ENCODE data around the gene CLCN4. TPM values are rescaled to one million over a fixed set of nuclear protein-coding genes. Genes with fewer than 3 reads are reported as not detected.

The CLCN4 gene
- total and polyA plus RNA-seq, 10 of the 15 experiments (the other 5 are each of a cell fraction or from before 2014, with no cell fraction given): 0.90 to 6.9 (median 2.9) TPM

GRCh38 chrX:10280071-10280470 lies 123.3 kb downstream of the CLCN4 start:
- ChIA-PET SMC1A (ENCODE audit: uncharacterized antibody, unreplicated experiment) (interaction anchor here (0.7 to 2.1 kb wide), 2 partner anchors 11 to 45 kb away, joined by 4 to 5 read pairs; no protein-coding TSS in a partner anchor), POLR2A (interaction anchor here (0.7 kb wide), 1 partner anchor 1406 kb away, joined by 4 read pairs; no protein-coding TSS in a partner anchor), RAD21 (ENCODE audit: unreplicated experiment) (interaction anchor here (0.9 kb wide), 1 partner anchor 90 kb away, joined by 3 read pairs; no protein-coding TSS in a partner anchor), CTCF (interaction anchor here (0.7 kb wide), 1 partner anchor 9 kb away, joined by 3 read pairs; no protein-coding TSS in a partner anchor)
- no peak overlapping the region for H2AFZ ChIP-seq (ENCODE audit: control insufficient read depth, low read depth, low read length)
- intact Hi-C loops (cut with micrococcal nuclease; ENCODE audit: unreplicated experiment): no loop called here
- H3K9ac ChIP-seq (ENCODE audit: control insufficient read depth, insufficient read depth, low read length): no peak overlapping the region
- BruUV-seq (replicated peaks): no TSS peak
- no peaks in the 10 kb centered on the region for H3K9me3 ChIP-seq (replicated peaks; ENCODE audit: control insufficient read depth, insufficient read depth, low read length)
- WGBS (ENCODE audit: insufficient coverage, insufficient replicate concordance, low lambda C conversion rate, missing lambda C conversion rate): 0% methylated on average over 2 of the region's 2 CpGs
- H3K79me2 ChIP-seq (ENCODE audit: control insufficient read depth, insufficient read depth, low read length): no peaks in the 10 kb centered on the region
- no peaks in the 10 kb centered on the region for H3K36me3 ChIP-seq (ENCODE audit: control insufficient read depth in 2 of 2, insufficient read depth in 2 of 2, low read length in 1 of 2)
- H4K20me1 ChIP-seq (ENCODE audit: control insufficient read depth, insufficient read depth): no peaks in the 10 kb centered on the region
- no peaks in the 10 kb centered on the region; a peak in 1 of 4 replicates for H3K27me3 ChIP-seq (replicated peaks in 1 of 2; ENCODE audit: control insufficient read depth in 2 of 2, insufficient read depth in 2 of 2, low read length in 1 of 2)
- H3K4me3 ChIP-seq: no peak overlapping the region
- no peaks in the 10 kb centered on the region for H3K4me1 ChIP-seq (ENCODE audit: control insufficient read depth, insufficient read depth, low read length)
- in situ Hi-C loops (cut with MboI): no loop called here
- no peak for FAIRE-seq
- no peak for DNase-seq (ENCODE audit: low read depth, low spot score)
- TF ChIP-seq IRF4 (IDR thresholded peaks at IDR 0.05; ENCODE audit: low read depth, low read length) (no peak), KLF5 (IDR thresholded peaks at IDR 0.05; ENCODE audit: partially characterized antibody) (no peak), MTA3 (IDR thresholded peaks at IDR 0.05; ENCODE audit: borderline replicate concordance, low read length) (no peak), CBX3 (IDR thresholded peaks at IDR 0.05; ENCODE audit: borderline replicate concordance, low read depth) (no peak), CTCF (IDR thresholded peaks at IDR 0.05 in 2 of 3, conservative IDR thresholded peaks at IDR 0.05 in 1 of 3; ENCODE audit: control insufficient read depth in 2 of 3, extremely low read depth in 1 of 3, insufficient read depth in 1 of 3, low read depth in 3 of 3, low read length in 3 of 3) (no peak), MLLT1 (IDR thresholded peaks at IDR 0.05) (no peak), BRCA1 (IDR thresholded peaks at IDR 0.05; ENCODE audit: low read depth, low read length) (no peak), FOXM1 (IDR thresholded peaks at IDR 0.05; ENCODE audit: low read depth, low read length) (no peak), PML (IDR thresholded peaks at IDR 0.05; ENCODE audit: low read length) (no peak), ZNF622 (IDR thresholded peaks at IDR 0.05) (no peak), NRF1 (conservative IDR thresholded peaks at IDR 0.05; ENCODE audit: low read depth, low read length) (no peak), RFX5 (IDR thresholded peaks at IDR 0.05; ENCODE audit: low read depth, low read length) (no peak), BCL3 (IDR thresholded peaks at IDR 0.05; ENCODE audit: borderline replicate concordance, insufficient read depth, low read depth, low read length, poor library complexity, severe bottlenecking) (no peak), RBBP5 (conservative IDR thresholded peaks at IDR 0.05) (no peak), CBFB (IDR thresholded peaks at IDR 0.05; ENCODE audit: low read depth) (no peak), RAD21 (IDR thresholded peaks at IDR 0.05; ENCODE audit: insufficient read depth, low read depth, low read length) (no peak), E2F4 (IDR thresholded peaks at IDR 0.05; ENCODE audit: low read depth, low read length) (no peak), RUNX3 (IDR thresholded peaks at IDR 0.05; ENCODE audit: low read length) (no peak), RELA (IDR thresholded peaks at IDR 0.05; ENCODE audit: borderline replicate concordance, partially characterized antibody) (no peak)
- no peak overlapping the region for H3K4me2 ChIP-seq (ENCODE audit: control insufficient read depth, insufficient read depth)
- no peak for ATAC-seq
- H3K27ac ChIP-seq (ENCODE audit: control insufficient read depth, insufficient read depth): no peak overlapping the region

Measured in GM12878 (cell line).